Liver (tissue), 9 donors: ENCODE data around the gene C6orf132. TPM values are rescaled to one million over a fixed set of nuclear protein-coding genes. Genes with fewer than 3 reads are reported as not detected.

Experiments
- DNase-seq: peaks from one replicate; pipeline ENCODE4 v3.0.0-alpha.2; 2017; ENCODE audit warnings: low spot score
- H3K27ac ChIP-seq, 2 donors: one replicate each; pipeline ENCODE4 v1.7.0; 2013; ENCODE audit warnings: inconsistent platforms in 2 of 2, low read length in 2 of 2, control low read depth in 1 of 2, low read depth in 1 of 2, mild to moderate bottlenecking in 1 of 2
- H3K27me3 ChIP-seq, 4 donors: one replicate each; pipeline versions ENCODE4 v1.6.1 to v1.7.0; 2013; ENCODE audit warnings: low read length in 3 of 4, inconsistent platforms in 1 of 4, mild to moderate bottlenecking in 1 of 4, moderate library complexity in 1 of 4; ENCODE audit not compliant: control insufficient read depth in 4 of 4, insufficient read depth in 4 of 4
- H3K36me3 ChIP-seq, 4 donors: one replicate each; pipeline versions ENCODE4 v1.6.1 to v1.7.0; 2013; ENCODE audit warnings: low read length in 3 of 4, mild to moderate bottlenecking in 3 of 4, low read depth in 1 of 4, moderate library complexity in 1 of 4; ENCODE audit not compliant: control insufficient read depth in 4 of 4, insufficient read depth in 3 of 4
- H3K4me1 ChIP-seq, 4 donors: one replicate each; pipeline versions ENCODE4 v1.6.1 to v1.7.0; 2013; ENCODE audit warnings: low read length in 3 of 4, mild to moderate bottlenecking in 3 of 4, moderate library complexity in 1 of 4; ENCODE audit not compliant: control insufficient read depth in 4 of 4, insufficient read depth in 4 of 4
- H3K4me3 ChIP-seq, 3 donors: one replicate each; pipeline versions ENCODE4 v1.6.1 to v1.7.0; 2013; ENCODE audit warnings: low read length in 3 of 3, control low read depth in 1 of 3, low read depth in 1 of 3, mild to moderate bottlenecking in 1 of 3
- H3K9ac ChIP-seq, 2 donors: one replicate each; pipeline ENCODE4 v1.7.0; 2013; ENCODE audit warnings: low read length in 2 of 2, mild to moderate bottlenecking in 2 of 2, moderate library complexity in 2 of 2, control low read depth in 1 of 2, low read depth in 1 of 2
- H3K9me3 ChIP-seq, 4 donors: one replicate each; pipeline versions ENCODE4 v1.6.1 to v1.7.0; 2013; ENCODE audit warnings: low read length in 3 of 4; ENCODE audit not compliant: control insufficient read depth in 4 of 4
- ATF3 ChIP-seq: IDR thresholded peaks from 2 replicates; pipeline ENCODE4 v1.6.1; 2016; ENCODE audit warnings: antibody characterized with exemption
- EGR1 ChIP-seq, 2 donors: IDR thresholded peaks; 2 replicates each; pipeline ENCODE4 v1.6.1; 2016 to 2018; ENCODE audit warnings: antibody characterized with exemption in 2 of 2, low read depth in 2 of 2
- FOXA2 ChIP-seq: IDR thresholded peaks from 2 replicates; pipeline ENCODE4 v1.6.1; 2016; ENCODE audit warnings: antibody characterized with exemption
- GABPA ChIP-seq, 2 donors: IDR thresholded peaks in 1 of 2; conservative IDR thresholded peaks in 1 of 2; 2 replicates each; pipeline ENCODE4 v1.6.1; 2016; ENCODE audit warnings: antibody characterized with exemption in 2 of 2, mild to moderate bottlenecking in 1 of 2, moderate library complexity in 1 of 2
- HNF4A ChIP-seq, 2 donors: conservative IDR thresholded peaks; 2 replicates each; pipeline ENCODE4 v1.6.1; 2016; ENCODE audit warnings: antibody characterized with exemption in 2 of 2, mild to moderate bottlenecking in 2 of 2
- HNF4G ChIP-seq: IDR thresholded peaks from 2 replicates; pipeline ENCODE4 v1.6.1; 2016; ENCODE audit warnings: antibody characterized with exemption
- JUND ChIP-seq, 2 donors: IDR thresholded peaks; 2 replicates each; pipeline ENCODE4 v1.6.1; 2016; ENCODE audit warnings: antibody characterized with exemption in 2 of 2
- NR2F2 ChIP-seq: IDR thresholded peaks from 2 replicates; pipeline ENCODE4 v1.6.1; 2016; ENCODE audit warnings: antibody characterized with exemption
- RAD21 ChIP-seq, 2 donors: IDR thresholded peaks; 2 replicates each; pipeline ENCODE4 v1.6.1; 2016; ENCODE audit warnings: antibody characterized with exemption in 2 of 2, mild to moderate bottlenecking in 2 of 2
- REST ChIP-seq: IDR thresholded peaks from 2 replicates; pipeline ENCODE4 v1.6.1; 2016; ENCODE audit warnings: antibody characterized with exemption, mild to moderate bottlenecking
- RXRA ChIP-seq, 2 donors: IDR thresholded peaks; 2 replicates each; pipeline ENCODE4 v1.6.1; 2017 to 2018; ENCODE audit warnings: antibody characterized with exemption in 2 of 2, mild to moderate bottlenecking in 1 of 2
- SP1 ChIP-seq: IDR thresholded peaks from 2 replicates; pipeline ENCODE4 v1.6.1; 2018; ENCODE audit warnings: antibody characterized with exemption, mild to moderate bottlenecking
- TAF1 ChIP-seq: conservative IDR thresholded peaks from 2 replicates; pipeline ENCODE4 v1.6.1; 2016; ENCODE audit warnings: antibody characterized with exemption, mild to moderate bottlenecking
- YY1 ChIP-seq: IDR thresholded peaks from 2 replicates; pipeline ENCODE4 v1.6.1; 2016; ENCODE audit warnings: antibody characterized with exemption, mild to moderate bottlenecking
- WGBS: extraction: QIAGEN DNeasy Blood & Tissue Kit; methylation state at CpG from one replicate; pipeline ENCODE4 v1.1.7; 2013; 5-methylcytosine and 5-hydroxymethylcytosine counted together
- polyA plus RNA-seq, 2 donors: library from polyadenylated mRNA; stranded (reverse) in 1 of 2; unstranded in 1 of 2; fragments of 200-250 nt in 1 of 2; fragments of >200 nt in 1 of 2; fragmentation: Nextera tagmentation in 1 of 2; extraction: Ambion mirVana in 1 of 2; gene quantifications; one replicate each; pipeline versions ENCODE4 v1.2.1 to v1.2.3, GENCODE V29; 2013 to 2015
- total RNA-seq, 2 donors: library from RNA; depleted of rRNA; stranded (reverse); fragments of >200 nt; gene quantifications; one replicate each; pipeline ENCODE4 v1.2.3, GENCODE V29; 2014
- TF ChIP-seq, protein P1 (sequence below): IDR thresholded peaks from 2 replicates; pipeline ENCODE4 v1.6.1; 2016; ENCODE audit warnings: antibody characterized with exemption
- TF ChIP-seq, protein P2 (sequence below): IDR thresholded peaks from 2 replicates; pipeline ENCODE4 v1.6.1; 2016; ENCODE audit warnings: antibody characterized with exemption
- TF ChIP-seq, protein P3 (sequence below): fragments of 150-350 bp; IDR thresholded peaks from 2 replicates; pipeline ENCODE4 v1.5.1; 2017; ENCODE audit warnings: improper control_type of control experiment, low read depth, low read length; ENCODE audit not compliant: missing input control
- donor health status: healthy.
- donor health status: healthy.
- donor health status: healthy.
- donor health status: healthy.
- donor health status: healthy.

The C6orf132 gene
- total and polyA plus RNA-seq, 4 donors: 0.07 to 0.25 (median 0.24) TPM; not detected in 1

DNA sequence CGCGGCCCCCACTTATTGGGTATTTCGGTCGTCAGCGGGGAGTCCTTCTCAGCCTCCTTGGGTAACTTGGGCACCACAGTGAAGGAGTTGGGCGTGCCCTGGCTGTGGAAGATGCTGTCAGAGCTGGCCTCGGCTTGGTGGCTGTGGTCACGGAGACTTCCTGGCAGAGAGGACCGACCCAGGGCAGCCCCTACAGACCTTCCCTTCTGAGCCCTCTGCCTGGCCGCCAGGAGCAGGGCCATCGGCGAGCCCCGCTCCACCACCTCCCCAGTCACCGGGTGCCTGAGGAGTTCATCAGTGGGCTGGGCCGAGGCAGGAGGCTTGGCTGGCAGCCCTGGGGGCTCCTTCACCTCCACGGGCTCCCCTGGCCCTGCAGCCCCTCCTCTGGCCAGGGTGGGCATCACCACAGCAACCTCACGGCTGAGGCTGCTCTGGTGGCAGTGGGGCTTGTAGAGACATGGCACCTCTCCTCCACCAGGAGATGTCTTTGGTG lies 37.2 kb downstream of the C6orf132 start (continued):
- TF ChIP-seq, protein P1, sequence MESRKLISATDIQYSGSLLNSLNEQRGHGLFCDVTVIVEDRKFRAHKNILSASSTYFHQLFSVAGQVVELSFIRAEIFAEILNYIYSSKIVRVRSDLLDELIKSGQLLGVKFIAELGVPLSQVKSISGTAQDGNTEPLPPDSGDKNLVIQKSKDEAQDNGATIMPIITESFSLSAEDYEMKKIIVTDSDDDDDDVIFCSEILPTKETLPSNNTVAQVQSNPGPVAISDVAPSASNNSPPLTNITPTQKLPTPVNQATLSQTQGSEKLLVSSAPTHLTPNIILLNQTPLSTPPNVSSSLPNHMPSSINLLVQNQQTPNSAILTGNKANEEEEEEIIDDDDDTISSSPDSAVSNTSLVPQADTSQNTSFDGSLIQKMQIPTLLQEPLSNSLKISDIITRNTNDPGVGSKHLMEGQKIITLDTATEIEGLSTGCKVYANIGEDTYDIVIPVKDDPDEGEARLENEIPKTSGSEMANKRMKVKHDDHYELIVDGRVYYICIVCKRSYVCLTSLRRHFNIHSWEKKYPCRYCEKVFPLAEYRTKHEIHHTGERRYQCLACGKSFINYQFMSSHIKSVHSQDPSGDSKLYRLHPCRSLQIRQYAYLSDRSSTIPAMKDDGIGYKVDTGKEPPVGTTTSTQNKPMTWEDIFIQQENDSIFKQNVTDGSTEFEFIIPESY: no peak
- no peak for TF ChIP-seq ATF3
- no peak for TF ChIP-seq GABPA (IDR thresholded peaks at IDR 0.05 in 1 of 2, conservative IDR thresholded peaks at IDR 0.05 in 1 of 2)
- TF ChIP-seq RXRA (IDR thresholded peaks at IDR 0.05): no peak
- TF ChIP-seq HNF4G: no peak
- no peak for TF ChIP-seq SP1
- no peak for TF ChIP-seq TAF1

- Histone ChIP-seq H3K9ac (no peak overlapping the region), H3K9me3 (no peaks in the 10 kb centered on the region), H3K27me3 (no peaks in the 10 kb centered on the region), H3K36me3 (no peaks in the 10 kb centered on the region), H3K4me1 (peaks cover 0 to 5% (median 2%) of the 10 kb centered on the region in 4 donors), H3K27ac (no peak overlapping the region), H3K4me3 (peak overlapping the region in 1 of 3 donors; percentile 46)
- DNase-seq: no peak
- WGBS: 42% methylated on average over 16 of the region's 16 CpGs
- TF ChIP-seq YY1 (no peak), HNF4A (conservative IDR thresholded peaks at IDR 0.05) (no peak), GABPA (IDR thresholded peaks at IDR 0.05 in 1 of 2, conservative IDR thresholded peaks at IDR 0.05 in 1 of 2) (no peak), RAD21 (IDR thresholded peaks at IDR 0.05) (no peak), NR2F2 (no peak), ATF3 (no peak)
- TF ChIP-seq, protein P2, sequence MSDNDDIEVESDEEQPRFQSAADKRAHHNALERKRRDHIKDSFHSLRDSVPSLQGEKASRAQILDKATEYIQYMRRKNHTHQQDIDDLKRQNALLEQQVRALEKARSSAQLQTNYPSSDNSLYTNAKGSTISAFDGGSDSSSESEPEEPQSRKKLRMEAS: no peak
Observed at GRCh38 chr6:42104804-42105125, 37.7 kb downstream of the C6orf132 start.

DNA sequence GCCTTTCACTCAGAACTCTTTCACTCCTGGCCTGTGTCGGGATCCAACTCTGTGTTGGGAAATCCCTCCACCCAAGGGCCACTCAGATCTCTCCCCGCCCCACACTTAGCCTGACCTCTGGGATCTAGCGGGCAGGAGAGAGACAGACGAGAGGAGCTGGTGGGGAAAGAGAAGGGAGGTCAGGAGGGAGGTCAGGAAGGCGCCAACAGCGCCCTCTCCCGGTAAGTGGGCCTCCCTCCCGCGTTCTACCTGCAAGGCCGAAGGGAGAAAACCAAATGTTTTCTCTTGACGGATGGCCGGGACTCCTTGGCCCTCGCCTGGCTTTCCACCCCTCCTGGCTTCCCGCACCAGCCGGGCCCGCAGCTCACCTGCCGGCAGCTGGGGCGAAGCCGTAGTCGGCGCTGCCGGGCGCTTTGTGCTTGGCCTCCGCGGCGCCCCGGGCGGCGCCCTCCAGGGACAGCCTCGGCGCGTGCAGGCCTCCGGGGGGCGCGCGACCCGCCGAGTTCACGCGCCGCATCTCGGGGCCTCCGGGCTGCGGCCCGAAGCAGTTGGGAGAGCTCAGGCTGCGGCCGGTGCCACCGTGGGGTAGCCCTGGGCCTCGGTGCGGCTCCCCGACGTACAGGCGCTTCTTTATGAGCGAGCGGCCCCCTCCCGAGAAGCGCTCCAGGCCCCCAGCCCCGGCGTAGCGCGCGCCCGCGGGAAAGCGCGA lies 38.2 kb downstream of the C6orf132 start:
- Histone ChIP-seq H3K9ac (no peak overlapping the region), H3K4me3 (peak overlapping the region in 2 of 3 donors; percentile 27 to 46), H3K4me1 (peaks cover 0 to 5% (median 2%) of the 10 kb centered on the region in 4 donors), H3K27me3 (no peaks in the 10 kb centered on the region), H3K27ac (no peak overlapping the region), H3K9me3 (no peaks in the 10 kb centered on the region), H3K36me3 (no peaks in the 10 kb centered on the region)
- TF ChIP-seq SP1 (peak; percentile 54), JUND (IDR thresholded peaks at IDR 0.05) (no peak), HNF4G (no peak), HNF4A (conservative IDR thresholded peaks at IDR 0.05) (peak in 1 of 2 donors; percentile 52), FOXA2 (no peak), NR2F2 (peak; percentile 91), REST (no peak), RAD21 (IDR thresholded peaks at IDR 0.05) (peak in 1 of 2 donors; percentile 68), ATF3 (no peak), RXRA (IDR thresholded peaks at IDR 0.05) (peak in 1 of 2 donors; percentile 75), EGR1 (IDR thresholded peaks at IDR 0.05; ENCODE audit: low read depth in 2 of 2) (no peak), GABPA (IDR thresholded peaks at IDR 0.05 in 1 of 2, conservative IDR thresholded peaks at IDR 0.05 in 1 of 2) (no peak), YY1 (no peak)
- TF ChIP-seq, protein P3, sequence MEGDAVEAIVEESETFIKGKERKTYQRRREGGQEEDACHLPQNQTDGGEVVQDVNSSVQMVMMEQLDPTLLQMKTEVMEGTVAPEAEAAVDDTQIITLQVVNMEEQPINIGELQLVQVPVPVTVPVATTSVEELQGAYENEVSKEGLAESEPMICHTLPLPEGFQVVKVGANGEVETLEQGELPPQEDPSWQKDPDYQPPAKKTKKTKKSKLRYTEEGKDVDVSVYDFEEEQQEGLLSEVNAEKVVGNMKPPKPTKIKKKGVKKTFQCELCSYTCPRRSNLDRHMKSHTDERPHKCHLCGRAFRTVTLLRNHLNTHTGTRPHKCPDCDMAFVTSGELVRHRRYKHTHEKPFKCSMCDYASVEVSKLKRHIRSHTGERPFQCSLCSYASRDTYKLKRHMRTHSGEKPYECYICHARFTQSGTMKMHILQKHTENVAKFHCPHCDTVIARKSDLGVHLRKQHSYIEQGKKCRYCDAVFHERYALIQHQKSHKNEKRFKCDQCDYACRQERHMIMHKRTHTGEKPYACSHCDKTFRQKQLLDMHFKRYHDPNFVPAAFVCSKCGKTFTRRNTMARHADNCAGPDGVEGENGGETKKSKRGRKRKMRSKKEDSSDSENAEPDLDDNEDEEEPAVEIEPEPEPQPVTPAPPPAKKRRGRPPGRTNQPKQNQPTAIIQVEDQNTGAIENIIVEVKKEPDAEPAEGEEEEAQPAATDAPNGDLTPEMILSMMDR: peak; percentile 59
- TF ChIP-seq, protein P1: no peak
- WGBS: 14% methylated on average over 66 of the region's 66 CpGs
- DNase-seq: peak; percentile 77
